Liver (tissue), 3 donors: Measurements from ENCODE around the gene COL12A1.

Experiments used
- CTCF ChIP-seq: fragments of 150-350 bp; IDR thresholded peaks from 2 replicates; pipeline ENCODE4 v1.5.1; 2017; ENCODE audit warnings: improper control_type of control experiment, low read depth, low read length; ENCODE audit not compliant: missing input control
- EGR1 ChIP-seq, 2 donors: IDR thresholded peaks; 2 replicates each; pipeline ENCODE4 v1.6.1; 2016 to 2018; ENCODE audit warnings: antibody characterized with exemption in 2 of 2, low read depth in 2 of 2
- FOXA1 ChIP-seq: IDR thresholded peaks from 2 replicates; pipeline ENCODE4 v1.6.1; 2016; ENCODE audit warnings: antibody characterized with exemption
- GABPA ChIP-seq, 2 donors: IDR thresholded peaks in 1 of 2; conservative IDR thresholded peaks in 1 of 2; 2 replicates each; pipeline ENCODE4 v1.6.1; 2016; ENCODE audit warnings: antibody characterized with exemption in 2 of 2, mild to moderate bottlenecking in 1 of 2, moderate library complexity in 1 of 2
- HNF4G ChIP-seq: IDR thresholded peaks from 2 replicates; pipeline ENCODE4 v1.6.1; 2016; ENCODE audit warnings: antibody characterized with exemption
- JUND ChIP-seq, 2 donors: IDR thresholded peaks; 2 replicates each; pipeline ENCODE4 v1.6.1; 2016; ENCODE audit warnings: antibody characterized with exemption in 2 of 2
- RAD21 ChIP-seq, 2 donors: IDR thresholded peaks; 2 replicates each; pipeline ENCODE4 v1.6.1; 2016; ENCODE audit warnings: antibody characterized with exemption in 2 of 2, mild to moderate bottlenecking in 2 of 2
- RXRA ChIP-seq, 2 donors: IDR thresholded peaks; 2 replicates each; pipeline ENCODE4 v1.6.1; 2017 to 2018; ENCODE audit warnings: antibody characterized with exemption in 2 of 2, mild to moderate bottlenecking in 1 of 2
- SP1 ChIP-seq: IDR thresholded peaks from 2 replicates; pipeline ENCODE4 v1.6.1; 2018; ENCODE audit warnings: antibody characterized with exemption, mild to moderate bottlenecking
- TAF1 ChIP-seq: conservative IDR thresholded peaks from 2 replicates; pipeline ENCODE4 v1.6.1; 2016; ENCODE audit warnings: antibody characterized with exemption, mild to moderate bottlenecking
- YY1 ChIP-seq: IDR thresholded peaks from 2 replicates; pipeline ENCODE4 v1.6.1; 2016; ENCODE audit warnings: antibody characterized with exemption, mild to moderate bottlenecking
- TF ChIP-seq, protein P1 (sequence below): IDR thresholded peaks from 2 replicates; pipeline ENCODE4 v1.6.1; 2016; ENCODE audit warnings: antibody characterized with exemption
- TF ChIP-seq, protein P2 (sequence below): IDR thresholded peaks from 2 replicates; pipeline ENCODE4 v1.6.1; 2016; ENCODE audit warnings: antibody characterized with exemption
- TF ChIP-seq, protein P3 (sequence below): IDR thresholded peaks from 2 replicates; pipeline ENCODE4 v1.6.1; 2016; ENCODE audit warnings: antibody characterized with exemption, mild to moderate bottlenecking
- donor health status: healthy.
- donor health status: healthy.

- no peak for TF ChIP-seq CTCF
- TF ChIP-seq TAF1: no peak
- TF ChIP-seq, protein P1, sequence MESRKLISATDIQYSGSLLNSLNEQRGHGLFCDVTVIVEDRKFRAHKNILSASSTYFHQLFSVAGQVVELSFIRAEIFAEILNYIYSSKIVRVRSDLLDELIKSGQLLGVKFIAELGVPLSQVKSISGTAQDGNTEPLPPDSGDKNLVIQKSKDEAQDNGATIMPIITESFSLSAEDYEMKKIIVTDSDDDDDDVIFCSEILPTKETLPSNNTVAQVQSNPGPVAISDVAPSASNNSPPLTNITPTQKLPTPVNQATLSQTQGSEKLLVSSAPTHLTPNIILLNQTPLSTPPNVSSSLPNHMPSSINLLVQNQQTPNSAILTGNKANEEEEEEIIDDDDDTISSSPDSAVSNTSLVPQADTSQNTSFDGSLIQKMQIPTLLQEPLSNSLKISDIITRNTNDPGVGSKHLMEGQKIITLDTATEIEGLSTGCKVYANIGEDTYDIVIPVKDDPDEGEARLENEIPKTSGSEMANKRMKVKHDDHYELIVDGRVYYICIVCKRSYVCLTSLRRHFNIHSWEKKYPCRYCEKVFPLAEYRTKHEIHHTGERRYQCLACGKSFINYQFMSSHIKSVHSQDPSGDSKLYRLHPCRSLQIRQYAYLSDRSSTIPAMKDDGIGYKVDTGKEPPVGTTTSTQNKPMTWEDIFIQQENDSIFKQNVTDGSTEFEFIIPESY: no peak
- TF ChIP-seq HNF4G: no peak
- TF ChIP-seq JUND (IDR thresholded peaks at IDR 0.05): no peak
- TF ChIP-seq RXRA (IDR thresholded peaks at IDR 0.05): no peak
- TF ChIP-seq YY1: no peak
- TF ChIP-seq, protein P2, sequence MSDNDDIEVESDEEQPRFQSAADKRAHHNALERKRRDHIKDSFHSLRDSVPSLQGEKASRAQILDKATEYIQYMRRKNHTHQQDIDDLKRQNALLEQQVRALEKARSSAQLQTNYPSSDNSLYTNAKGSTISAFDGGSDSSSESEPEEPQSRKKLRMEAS: no peak
- no peak for TF ChIP-seq FOXA1
- TF ChIP-seq GABPA (IDR thresholded peaks at IDR 0.05 in 1 of 2, conservative IDR thresholded peaks at IDR 0.05 in 1 of 2): no peak
- TF ChIP-seq RAD21 (IDR thresholded peaks at IDR 0.05): no peak
- TF ChIP-seq, protein P3, sequence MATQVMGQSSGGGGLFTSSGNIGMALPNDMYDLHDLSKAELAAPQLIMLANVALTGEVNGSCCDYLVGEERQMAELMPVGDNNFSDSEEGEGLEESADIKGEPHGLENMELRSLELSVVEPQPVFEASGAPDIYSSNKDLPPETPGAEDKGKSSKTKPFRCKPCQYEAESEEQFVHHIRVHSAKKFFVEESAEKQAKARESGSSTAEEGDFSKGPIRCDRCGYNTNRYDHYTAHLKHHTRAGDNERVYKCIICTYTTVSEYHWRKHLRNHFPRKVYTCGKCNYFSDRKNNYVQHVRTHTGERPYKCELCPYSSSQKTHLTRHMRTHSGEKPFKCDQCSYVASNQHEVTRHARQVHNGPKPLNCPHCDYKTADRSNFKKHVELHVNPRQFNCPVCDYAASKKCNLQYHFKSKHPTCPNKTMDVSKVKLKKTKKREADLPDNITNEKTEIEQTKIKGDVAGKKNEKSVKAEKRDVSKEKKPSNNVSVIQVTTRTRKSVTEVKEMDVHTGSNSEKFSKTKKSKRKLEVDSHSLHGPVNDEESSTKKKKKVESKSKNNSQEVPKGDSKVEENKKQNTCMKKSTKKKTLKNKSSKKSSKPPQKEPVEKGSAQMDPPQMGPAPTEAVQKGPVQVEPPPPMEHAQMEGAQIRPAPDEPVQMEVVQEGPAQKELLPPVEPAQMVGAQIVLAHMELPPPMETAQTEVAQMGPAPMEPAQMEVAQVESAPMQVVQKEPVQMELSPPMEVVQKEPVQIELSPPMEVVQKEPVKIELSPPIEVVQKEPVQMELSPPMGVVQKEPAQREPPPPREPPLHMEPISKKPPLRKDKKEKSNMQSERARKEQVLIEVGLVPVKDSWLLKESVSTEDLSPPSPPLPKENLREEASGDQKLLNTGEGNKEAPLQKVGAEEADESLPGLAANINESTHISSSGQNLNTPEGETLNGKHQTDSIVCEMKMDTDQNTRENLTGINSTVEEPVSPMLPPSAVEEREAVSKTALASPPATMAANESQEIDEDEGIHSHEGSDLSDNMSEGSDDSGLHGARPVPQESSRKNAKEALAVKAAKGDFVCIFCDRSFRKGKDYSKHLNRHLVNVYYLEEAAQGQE: no peak
- TF ChIP-seq SP1: no peak
- TF ChIP-seq EGR1 (IDR thresholded peaks at IDR 0.05; ENCODE audit: low read depth in 2 of 2): no peak
These were observed 90.4 kb downstream of the COL12A1 start for GRCh38 chr6:75115481-75115880.
